Mesothelial cell of epicardium (in vitro differentiated cells): Measurements from ENCODE around the gene NR4A1. TPM values are rescaled to one million over a fixed set of nuclear protein-coding genes. Genes with fewer than 3 reads are reported as not detected.

Experiments used
- DNase-seq, 2 experiments: peaks; one replicate each; pipeline ENCODE4 v3.0.0; 2021; ENCODE audit warnings: low spot score in 2 of 2; ENCODE audit not compliant: unreplicated experiment in 2 of 2
- H3K27ac Mint-ChIP-seq: 2 replicates; pipeline ENCODE4 v1.8.0; 2021; ENCODE audit warnings: mixed read lengths
- H3K27me3 Mint-ChIP-seq: 2 replicates; pipeline ENCODE4 v1.8.0; 2021; ENCODE audit warnings: low read depth, mixed read lengths
- H3K36me3 Mint-ChIP-seq: 2 replicates; pipeline ENCODE4 v1.8.0; 2021; ENCODE audit warnings: mixed read lengths
- H3K4me1 Mint-ChIP-seq: 2 replicates; pipeline ENCODE4 v1.8.0; 2021; ENCODE audit warnings: mixed read lengths
- H3K4me3 Mint-ChIP-seq: 2 replicates; pipeline ENCODE4 v1.8.0; 2021; ENCODE audit warnings: mild to moderate bottlenecking, moderate library complexity, mixed read lengths
- H3K9me3 Mint-ChIP-seq: 2 replicates; pipeline ENCODE4 v1.8.0; 2021; ENCODE audit warnings: mixed read lengths
- CTCF ChIP-seq: fragments of 200-600 bp; sonication (generic); IDR thresholded peaks from one replicate; pipeline ENCODE4 v1.5.0; 2021; ENCODE audit warnings: antibody characterized with exemption; ENCODE audit not compliant: unreplicated experiment
- total RNA-seq: library from RNA; stranded (reverse); gene quantifications from 3 replicates; pipeline ENCODE4 v1.2.1, GENCODE V29; 2021

Gene NR4A1
- total RNA-seq, 1 donor from 2014 or later: 141 TPM

DNA sequence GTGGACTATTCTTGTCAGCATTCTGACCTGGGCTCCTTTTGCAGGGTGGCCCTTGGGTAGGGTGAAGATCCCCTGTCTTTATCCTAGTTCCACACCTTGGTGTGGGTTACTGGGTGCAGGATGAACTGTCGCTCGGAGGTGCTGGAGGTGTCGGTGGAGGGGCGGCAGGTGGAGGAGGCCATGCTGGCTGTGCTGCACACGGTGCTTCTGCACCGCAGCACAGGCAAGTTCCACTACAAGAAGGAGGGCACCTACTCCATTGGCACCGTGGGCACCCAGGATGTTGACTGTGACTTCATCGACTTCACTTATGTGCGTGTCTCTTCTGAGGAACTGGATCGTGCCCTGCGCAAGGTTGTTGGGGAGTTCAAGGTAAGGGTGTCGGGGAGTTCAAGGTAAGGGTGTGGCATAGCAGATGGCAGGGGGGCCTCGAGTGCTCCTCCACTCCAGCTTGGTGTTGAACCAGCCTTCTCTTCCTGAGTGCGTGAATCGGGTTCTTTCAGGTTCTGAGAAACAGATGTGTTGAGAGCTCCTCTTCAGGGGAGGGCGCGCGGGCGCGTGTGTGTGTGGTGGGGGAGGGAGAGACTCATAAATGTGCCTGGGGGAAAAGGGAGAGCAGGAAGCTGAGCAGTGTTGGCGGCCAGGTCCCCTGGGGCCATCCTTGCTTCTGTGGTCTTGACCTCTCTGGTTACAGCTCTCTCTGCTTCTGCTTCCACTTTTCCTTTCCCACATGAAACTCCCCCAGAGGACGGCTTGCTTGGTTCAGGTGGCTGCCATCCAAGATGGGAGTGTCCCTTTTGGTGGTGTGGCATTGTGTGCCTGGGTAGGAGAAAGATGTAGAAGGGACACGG, 22.5 kb downstream of the NR4A1 start:
- H3K27me3 Mint-ChIP-seq: no peaks in the 10 kb centered on the region
- H3K27ac Mint-ChIP-seq: no peak overlapping the region

GRCh38 chr12:52074971-52075724, 23.9 kb downstream of the NR4A1 start:
- H3K27me3 Mint-ChIP-seq: no peaks in the 10 kb centered on the region
- DNase-seq: no peak
- H3K4me1 Mint-ChIP-seq: peaks cover 29% of the 10 kb centered on the region
- no peak for TF ChIP-seq CTCF
- no peaks in the 10 kb centered on the region for H3K9me3 Mint-ChIP-seq
- H3K4me3 Mint-ChIP-seq: no peak overlapping the region
- H3K36me3 Mint-ChIP-seq: peaks cover 33% of the 10 kb centered on the region
- no peak overlapping the region for H3K27ac Mint-ChIP-seq

More for the DNA sequence above, 22.5 kb downstream of the NR4A1 start:
- H3K4me1 Mint-ChIP-seq: peaks cover 32% of the 10 kb centered on the region
- no peaks in the 10 kb centered on the region for H3K9me3 Mint-ChIP-seq
- no peak for TF ChIP-seq CTCF
- H3K36me3 Mint-ChIP-seq: peaks cover 29% of the 10 kb centered on the region
- no peak for DNase-seq
- H3K4me3 Mint-ChIP-seq: no peak overlapping the region

- no peak for DNase-seq
- no peaks in the 10 kb centered on the region for H3K27me3 Mint-ChIP-seq
- no peak for TF ChIP-seq CTCF
- H3K36me3 Mint-ChIP-seq: peaks cover 33% of the 10 kb centered on the region
- H3K9me3 Mint-ChIP-seq: no peaks in the 10 kb centered on the region
- H3K4me3 Mint-ChIP-seq: no peak overlapping the region
- H3K4me1 Mint-ChIP-seq: peaks cover 20% of the 10 kb centered on the region
- no peak overlapping the region for H3K27ac Mint-ChIP-seq
Measured at GRCh38 chr12:52076811-52077210, 25.6 kb downstream of the NR4A1 start.

DNA sequence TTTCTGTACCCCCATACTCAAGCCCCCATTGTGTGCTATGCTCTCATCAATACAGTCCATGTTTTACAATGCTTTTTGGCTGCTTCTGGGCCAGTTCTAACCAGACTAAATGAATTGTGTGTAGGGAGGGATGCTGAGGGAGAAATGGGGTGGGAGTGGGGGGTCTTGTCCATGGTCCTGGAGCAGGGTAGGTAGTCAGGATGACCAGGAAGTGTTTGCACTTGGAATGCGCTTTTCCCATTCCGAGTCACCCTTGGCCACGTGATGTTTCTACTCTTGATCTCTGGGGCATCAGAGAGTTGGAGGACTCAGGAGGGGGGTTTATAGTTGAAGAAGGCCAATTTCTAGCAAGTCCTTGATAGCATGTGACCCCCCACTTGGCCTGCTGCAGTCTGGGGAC, 27.0 kb downstream of the NR4A1 start:
- no peak for TF ChIP-seq CTCF
- DNase-seq: no peak
- H3K4me1 Mint-ChIP-seq: peaks cover 11% of the 10 kb centered on the region
- peaks cover 28% of the 10 kb centered on the region for H3K36me3 Mint-ChIP-seq
- H3K4me3 Mint-ChIP-seq: no peak overlapping the region
- H3K9me3 Mint-ChIP-seq: no peaks in the 10 kb centered on the region
- H3K27ac Mint-ChIP-seq: no peak overlapping the region
- H3K27me3 Mint-ChIP-seq: no peaks in the 10 kb centered on the region

- no peak within 1 kb of the TSS for H3K27ac Mint-ChIP-seq
- H3K9me3 Mint-ChIP-seq: no peaks in the 10 kb centered on the region
- TF ChIP-seq CTCF: no peak
- no peak for DNase-seq
- peaks cover 15% of the 10 kb centered on the region for H3K36me3 Mint-ChIP-seq
- H3K4me1 Mint-ChIP-seq: peaks cover 6% of the 10 kb centered on the region
- H3K27me3 Mint-ChIP-seq: peaks cover 6% of the 10 kb centered on the region
- H3K4me3 Mint-ChIP-seq: no peak within 1 kb of the TSS
Measured at GRCh38 chr12:52079576-52080402, 28.5 kb downstream of the NR4A1 start, which contains the start of gene SMIM41. Gene SMIM41, plus strand, starts transcription at chr12:52079704. Its CDS starts 76 bp downstream, at chr12:52079780.
